LNCAP (cell line): Measurements from ENCODE around the gene KCNC1.

ENCODE experiments used
- CTCF ChIP-seq: fragments of 450-650 bp; IDR thresholded peaks from 2 replicates; pipeline ENCODE4 v1.5.1; 2017; ENCODE audit warnings: mild to moderate bottlenecking

Gene KCNC1

DNA sequence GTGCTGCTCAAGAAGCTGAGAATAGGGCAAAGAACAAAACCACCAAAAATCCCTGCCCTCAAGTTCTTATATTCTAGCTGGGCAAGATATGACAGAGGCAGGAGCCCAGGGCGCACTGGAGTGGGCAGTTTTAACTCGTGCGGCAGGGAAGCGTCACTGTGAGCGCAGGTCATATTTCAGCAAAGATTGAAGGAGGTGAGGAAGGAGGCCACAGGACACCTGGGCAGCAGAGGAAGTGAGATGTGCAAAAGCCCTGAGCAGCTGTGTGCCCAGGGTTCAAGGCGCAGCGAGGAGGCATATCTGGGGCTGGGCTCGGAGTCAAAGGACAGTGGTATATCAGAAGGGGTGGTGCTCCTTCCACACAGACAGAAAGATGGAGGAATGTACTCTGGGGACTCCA, 13.5 kb downstream of the KCNC1 start:
- no peak for TF ChIP-seq CTCF

DNA sequence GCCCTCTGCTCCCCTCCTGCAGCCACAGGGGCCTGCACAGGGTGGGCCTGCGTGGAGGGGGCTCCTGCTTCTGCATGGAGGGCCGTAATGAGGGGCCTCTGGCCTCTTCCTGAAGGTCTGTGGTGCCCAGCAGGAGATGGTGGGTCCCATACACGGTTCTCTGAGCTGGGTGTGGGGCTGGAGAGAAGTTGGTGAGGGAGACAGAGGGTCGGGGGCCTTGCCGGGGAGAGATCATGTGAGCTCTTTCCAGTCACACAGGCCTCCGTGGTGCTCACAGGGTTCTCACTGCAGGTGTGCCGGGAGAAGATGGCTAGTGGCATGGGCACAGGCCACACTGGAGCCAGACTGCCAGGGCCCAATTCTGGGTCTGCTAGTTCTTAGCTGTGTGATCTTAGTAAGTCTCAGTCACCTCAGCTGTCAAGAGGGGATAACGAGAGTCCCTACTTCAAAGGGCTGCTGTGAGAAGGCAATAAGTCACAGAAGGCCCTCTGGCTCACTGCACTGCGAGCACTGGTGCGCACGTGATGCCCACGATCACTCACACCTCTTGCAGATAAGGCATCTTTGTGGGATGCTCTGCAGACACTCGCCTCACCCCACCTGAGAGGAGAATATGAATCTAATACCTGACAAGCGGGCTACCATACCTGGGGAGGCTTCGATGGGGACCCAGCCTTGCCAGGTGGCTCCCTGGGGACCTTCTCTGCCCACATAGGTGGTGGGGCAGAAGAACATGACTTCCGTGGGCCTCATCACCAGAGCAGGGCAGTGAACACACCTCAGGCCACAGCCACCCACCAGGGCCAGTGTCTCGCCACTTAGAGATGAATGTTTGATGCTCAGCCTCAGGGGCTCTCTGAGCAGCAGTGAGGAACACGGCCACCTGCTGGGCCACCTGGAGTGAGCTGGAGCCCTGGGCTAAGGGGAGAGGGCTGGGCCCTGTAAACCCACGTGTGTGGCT, 14.5 kb downstream of the KCNC1 start:
- TF ChIP-seq CTCF = no peak

GRCh38 chr11:17750013-17750800, 15.6 kb downstream of the KCNC1 start:
- TF ChIP-seq CTCF = no peak

DNA sequence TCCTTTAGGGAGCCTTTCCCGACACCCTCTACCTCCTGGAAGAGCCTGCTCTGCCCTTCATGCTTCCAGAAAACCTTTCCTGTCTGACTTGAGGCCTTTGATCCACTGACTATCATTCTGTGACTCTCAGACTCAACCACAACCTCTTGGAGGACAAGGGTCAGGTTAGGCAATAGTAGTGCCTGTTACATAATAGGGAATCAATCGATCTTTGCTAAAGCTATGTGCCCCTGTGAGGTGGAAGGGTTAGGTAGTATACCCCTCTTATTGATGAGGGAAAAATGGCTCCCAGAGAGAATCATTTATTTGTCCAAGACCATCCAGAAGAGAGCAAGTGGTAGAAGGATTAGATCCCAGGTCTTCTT, 16.2 kb downstream of the KCNC1 start:
- TF ChIP-seq CTCF = no peak

DNA sequence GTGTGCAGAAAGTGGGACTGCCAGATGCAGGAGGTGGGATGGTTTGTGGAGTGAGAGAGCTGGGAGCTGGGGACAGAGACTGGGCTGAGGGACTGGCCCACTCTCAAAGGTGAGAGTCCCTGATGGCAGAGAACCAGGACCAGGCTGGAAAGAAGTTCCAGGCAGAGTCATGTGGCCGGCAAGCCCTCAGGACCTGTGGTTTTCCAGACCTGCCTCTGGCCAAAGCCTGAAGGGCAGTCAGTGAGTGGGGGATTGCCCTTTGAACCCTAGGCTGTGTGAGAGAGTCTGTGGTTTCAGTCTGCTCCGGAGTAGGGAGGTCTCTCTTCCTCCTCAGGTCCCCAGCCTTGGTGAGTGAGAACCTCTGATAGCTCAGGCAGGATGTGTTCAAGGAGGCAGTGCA, 17.0 kb downstream of the KCNC1 start:
- no peak for TF ChIP-seq CTCF

DNA sequence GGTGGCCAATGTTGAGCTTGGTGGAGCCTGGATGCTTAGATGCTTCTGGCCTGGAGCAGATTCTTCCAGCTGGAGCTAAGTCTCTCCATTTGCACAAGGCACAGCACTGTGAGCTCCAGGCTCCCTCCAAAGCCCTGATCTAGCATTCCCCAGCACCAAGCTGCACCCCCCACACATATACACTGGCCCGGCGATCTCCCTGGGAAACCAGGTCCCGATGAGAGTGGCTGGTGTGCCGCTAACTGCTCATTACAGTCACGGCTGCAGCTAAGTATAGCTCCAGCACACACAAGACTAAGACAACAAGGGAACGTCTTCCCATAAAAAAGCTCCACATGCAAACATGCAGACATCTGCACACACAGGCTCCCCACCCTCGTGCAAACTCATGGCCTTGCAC, 17.6 kb downstream of the KCNC1 start:
- no peak for TF ChIP-seq CTCF

DNA sequence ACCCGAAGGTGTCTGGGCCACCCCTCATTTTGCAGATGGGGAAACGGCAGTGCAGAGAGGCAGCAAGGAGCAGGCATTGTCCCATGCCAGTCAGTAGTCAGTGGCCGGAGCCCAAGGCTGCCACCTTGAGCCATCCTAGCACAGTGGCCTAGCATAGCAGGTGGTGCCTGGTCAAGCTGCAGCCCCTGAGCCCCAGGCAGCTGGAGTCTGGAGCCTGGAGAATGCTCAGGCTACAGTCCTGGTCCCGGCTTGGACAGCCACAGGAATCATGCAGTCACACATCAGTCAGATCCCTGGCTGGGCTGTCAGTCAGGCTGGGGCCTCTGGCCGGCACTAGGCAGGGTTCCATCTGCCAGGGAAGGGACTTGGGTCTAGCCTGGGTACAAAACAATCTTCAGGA, 18.6 kb downstream of the KCNC1 start:
- TF ChIP-seq CTCF = no peak
